ENCODE results near the gene POLR3H.

POLR3H gene

GRCh38 chr22:41582694-41583093, 38.4 kb upstream of the POLR3H start:
- H3K4me2 ChIP-seq (ENCODE audit: low read depth, low read length): no peak overlapping the region
- no peak overlapping the region for H3K9ac ChIP-seq (ENCODE audit: low read length)
- no peak for DNase-seq
- no peaks in the 10 kb centered on the region for H3K4me1 ChIP-seq (ENCODE audit: low read length)
- H3K4me3 ChIP-seq (ENCODE audit: low read length): no peak overlapping the region
- peaks cover 13% of the 10 kb centered on the region for H3K79me2 ChIP-seq (ENCODE audit: low read length)
- H3K9me3 ChIP-seq (replicated peaks; ENCODE audit: insufficient read depth, low read length): no peaks in the 10 kb centered on the region
- H4K20me1 ChIP-seq (ENCODE audit: insufficient read depth, low read length): no peaks in the 10 kb centered on the region
- H3K27me3 ChIP-seq (replicated peaks; ENCODE audit: insufficient read depth, low read length): no peaks in the 10 kb centered on the region
- H3K9me2 ChIP-seq (replicated peaks; ENCODE audit: insufficient read depth, low read length): no peaks in the 10 kb centered on the region
- no peaks in the 10 kb centered on the region for H3F3A ChIP-seq (ENCODE audit: insufficient read depth, low read length)
- no peak overlapping the region for H2AFZ ChIP-seq (ENCODE audit: low read length)
- no peak overlapping the region for H3K27ac ChIP-seq (ENCODE audit: low read length)
- TF ChIP-seq EZH2 (optimal IDR thresholded peaks at IDR 0.05; ENCODE audit: low read depth, low read length): no peak
- TF ChIP-seq CTCF (IDR thresholded peaks at IDR 0.05; ENCODE audit: low read length): no peak
- no peak for TF ChIP-seq EZH2phosphoT487 (IDR thresholded peaks at IDR 0.05; ENCODE audit: low read length)
- H3K36me3 ChIP-seq (replicated peaks; ENCODE audit: insufficient read depth, low read length): no peaks in the 10 kb centered on the region

GRCh38 chr22:41579997-41580355, 35.7 kb upstream of the POLR3H start:
- Histone ChIP-seq H3F3A (ENCODE audit: insufficient read depth, low read length) (no peaks in the 10 kb centered on the region), H4K20me1 (ENCODE audit: insufficient read depth, low read length) (no peaks in the 10 kb centered on the region), H3K79me2 (ENCODE audit: low read length) (no peaks in the 10 kb centered on the region), H3K27ac (ENCODE audit: low read length) (no peak overlapping the region), H3K9me3 (replicated peaks; ENCODE audit: insufficient read depth, low read length) (no peaks in the 10 kb centered on the region), H3K36me3 (replicated peaks; ENCODE audit: insufficient read depth, low read length) (no peaks in the 10 kb centered on the region), H3K4me2 (ENCODE audit: low read depth, low read length) (no peak overlapping the region), H2AFZ (ENCODE audit: low read length) (no peak overlapping the region), H3K27me3 (replicated peaks; ENCODE audit: insufficient read depth, low read length) (no peaks in the 10 kb centered on the region), H3K9ac (ENCODE audit: low read length) (no peak overlapping the region), H3K4me1 (ENCODE audit: low read length) (no peaks in the 10 kb centered on the region), H3K4me3 (ENCODE audit: low read length) (no peak overlapping the region), H3K9me2 (replicated peaks; ENCODE audit: insufficient read depth, low read length) (no peaks in the 10 kb centered on the region)
- no peak for TF ChIP-seq EZH2 (optimal IDR thresholded peaks at IDR 0.05; ENCODE audit: low read depth, low read length)
- TF ChIP-seq EZH2phosphoT487 (IDR thresholded peaks at IDR 0.05; ENCODE audit: low read length): no peak
- no peak for TF ChIP-seq CTCF (IDR thresholded peaks at IDR 0.05; ENCODE audit: low read length)
- no peak for DNase-seq

- Histone ChIP-seq H4K20me1 (ENCODE audit: insufficient read depth, low read length) (no peaks in the 10 kb centered on the region), H2AFZ (ENCODE audit: low read length) (no peak overlapping the region), H3K9ac (ENCODE audit: low read length) (no peak overlapping the region), H3F3A (ENCODE audit: insufficient read depth, low read length) (no peaks in the 10 kb centered on the region), H3K4me3 (ENCODE audit: low read length) (no peak overlapping the region), H3K4me2 (ENCODE audit: low read depth, low read length) (no peak overlapping the region), H3K79me2 (ENCODE audit: low read length) (no peaks in the 10 kb centered on the region), H3K36me3 (replicated peaks; ENCODE audit: insufficient read depth, low read length) (no peaks in the 10 kb centered on the region), H3K9me2 (replicated peaks; ENCODE audit: insufficient read depth, low read length) (no peaks in the 10 kb centered on the region), H3K4me1 (ENCODE audit: low read length) (no peaks in the 10 kb centered on the region), H3K9me3 (replicated peaks; ENCODE audit: insufficient read depth, low read length) (no peaks in the 10 kb centered on the region), H3K27me3 (replicated peaks; ENCODE audit: insufficient read depth, low read length) (no peaks in the 10 kb centered on the region), H3K27ac (ENCODE audit: low read length) (no peak overlapping the region)
- no peak for DNase-seq
- TF ChIP-seq EZH2 (optimal IDR thresholded peaks at IDR 0.05; ENCODE audit: low read depth, low read length) (no peak), EZH2phosphoT487 (IDR thresholded peaks at IDR 0.05; ENCODE audit: low read length) (no peak), CTCF (IDR thresholded peaks at IDR 0.05; ENCODE audit: low read length) (no peak)
Observed at GRCh38 chr22:41579297-41579996, 35.2 kb upstream of the POLR3H start.
